ENCODE results near the gene LRRN3.

DNA sequence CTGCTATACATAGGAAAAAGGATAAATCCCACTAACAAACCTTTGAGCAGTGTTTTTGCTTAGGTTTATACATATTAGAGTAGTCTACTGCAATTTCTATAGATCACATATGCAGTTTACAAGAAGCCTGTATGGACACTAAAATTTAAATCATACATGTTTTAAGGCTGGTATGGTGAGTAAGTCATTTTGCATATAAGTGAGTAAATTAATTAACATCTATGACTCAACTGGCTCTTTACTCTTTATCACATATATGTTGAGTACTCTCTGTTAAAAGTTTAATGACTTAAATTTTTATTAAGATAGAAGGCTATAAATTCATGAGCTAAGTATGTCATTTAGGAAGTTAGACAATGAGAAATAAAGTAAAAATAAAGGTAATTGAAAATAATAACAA is 69.4 kb downstream of the LRRN3 start:
- TF ChIP-seq CTCF (IDR thresholded peaks at IDR 0.05) = no peak
- no peak for TF ChIP-seq POLR2AphosphoS5 (IDR thresholded peaks at IDR 0.05)
